Measurements from ENCODE around the gene SLC27A1. TPM values are rescaled to one million over a fixed set of nuclear protein-coding genes. Genes with fewer than 3 reads are reported as not detected.

Gene SLC27A1
- total and polyA plus RNA-seq, 2 experiments from 2014 or later: 3.5 to 11.6 TPM

GRCh38 chr19:17486545-17487240 is 16.4 kb downstream of the SLC27A1 start:
- Mint-ChIP-seq H3K36me3 (ENCODE audit: low read depth) (no peaks in the 10 kb centered on the region), H3K4me3 (no peak overlapping the region), H3K9me3 (no peaks in the 10 kb centered on the region; the same call in 2 of the 3 replicates), H3K27ac (no peak overlapping the region), H3K27me3 (ENCODE audit: insufficient read depth, low read depth, poor library complexity) (peaks cover 23% of the 10 kb centered on the region), H3K4me1 (peaks cover 23% of the 10 kb centered on the region)
- Histone ChIP-seq H3K79me2 (replicated peaks; ENCODE audit: insufficient read depth) (no peaks in the 10 kb centered on the region), H3F3A (replicated peaks; ENCODE audit: low read depth) (peaks cover 11% of the 10 kb centered on the region), H2AFZ (no peak overlapping the region), H3K4me2 (no peak overlapping the region), H3K4me1 (ENCODE audit: insufficient read depth) (peaks cover 13% of the 10 kb centered on the region; the same call in 1 of the 2 replicates), H3K27me3 (ENCODE audit: insufficient read depth) (no peaks in the 10 kb centered on the region), H3K27ac (ENCODE audit: low read depth) (no peak overlapping the region), H3K9me2 (ENCODE audit: insufficient read depth) (no peaks in the 10 kb centered on the region), H3K36me3 (ENCODE audit: insufficient read depth) (no peaks in the 10 kb centered on the region), H4K20me1 (replicated peaks; ENCODE audit: insufficient read depth) (no peaks in the 10 kb centered on the region), H3K4me3 (no peak overlapping the region)
- DNase-seq (ENCODE audit: low spot score): no peak
- no peak for TF ChIP-seq ZNF462 (CRISPR knock-in tag; IDR thresholded peaks at IDR 0.05)
- no peak for TF ChIP-seq CTCF (conservative IDR thresholded peaks at IDR 0.05; ENCODE audit: low read depth in 2 of 2)
- no peak for TF ChIP-seq ZNF114 (CRISPR knock-in tag; IDR thresholded peaks at IDR 0.05)
- TF ChIP-seq ZNF331 (CRISPR knock-in tag; IDR thresholded peaks at IDR 0.05; ENCODE audit: low read depth): no peak
- no peak for ATAC-seq
